ENCODE results near the gene SNX24. TPM values are rescaled to one million over a fixed set of nuclear protein-coding genes. Genes with fewer than 3 reads are reported as not detected.

The SNX24 gene
- total RNA-seq, 1 experiment from 2014 or later, result 22.3 TPM

DNA sequence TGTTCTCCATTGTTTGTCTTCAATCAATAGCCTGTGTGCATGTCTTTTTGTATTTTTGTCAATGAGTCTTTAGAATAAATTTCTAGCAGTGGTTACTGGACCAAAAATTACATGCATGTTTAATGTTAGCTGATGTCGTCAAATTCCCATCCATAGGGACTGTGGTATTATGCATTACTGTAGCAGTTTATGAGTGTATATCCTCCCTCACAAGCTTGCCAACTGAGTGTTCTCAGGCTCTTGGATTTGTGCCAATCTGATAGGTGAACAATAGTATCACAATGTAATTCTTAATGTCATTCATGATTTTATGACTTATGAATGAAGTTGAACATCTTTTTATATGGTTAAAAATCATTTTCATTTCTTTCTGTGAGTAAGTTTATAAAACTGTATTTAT, 13.0 kb downstream of the SNX24 start:
- Histone ChIP-seq H3K9me2 (ENCODE audit: insufficient read depth) (no peaks in the 10 kb centered on the region), H3K4me1 (replicated peaks; ENCODE audit: insufficient read depth) (no peaks in the 10 kb centered on the region), H3K4me3 (no peak overlapping the region), H3K36me3 (ENCODE audit: low read depth) (no peaks in the 10 kb centered on the region; the same call in 1 of the 2 replicates), H3K79me2 (ENCODE audit: low read depth) (0 out of 2 replicates have a peak, but pooled peaks cover 9% of the 10 kb centered on the region), H3K27me3 (ENCODE audit: insufficient read depth, low read depth) (no peaks in the 10 kb centered on the region), H4K20me1 (ENCODE audit: insufficient read depth) (no peaks in the 10 kb centered on the region), H3K4me2 (no peak overlapping the region), H2AFZ (no peak overlapping the region), H3F3A (ENCODE audit: insufficient read depth, low read depth) (no peaks in the 10 kb centered on the region), H3K27ac (no peak overlapping the region), H3K9me3 (ENCODE audit: insufficient read depth, low read depth) (no peaks in the 10 kb centered on the region)
- ChIA-PET CTCF (no interaction called here), POLR2A (ENCODE audit: unreplicated experiment) (no interaction called here)
- DNase-seq, result no peak
- no peak for TF ChIP-seq EZH2 (IDR thresholded peaks at IDR 0.05; ENCODE audit: low read depth)
- TF ChIP-seq, protein P1, sequence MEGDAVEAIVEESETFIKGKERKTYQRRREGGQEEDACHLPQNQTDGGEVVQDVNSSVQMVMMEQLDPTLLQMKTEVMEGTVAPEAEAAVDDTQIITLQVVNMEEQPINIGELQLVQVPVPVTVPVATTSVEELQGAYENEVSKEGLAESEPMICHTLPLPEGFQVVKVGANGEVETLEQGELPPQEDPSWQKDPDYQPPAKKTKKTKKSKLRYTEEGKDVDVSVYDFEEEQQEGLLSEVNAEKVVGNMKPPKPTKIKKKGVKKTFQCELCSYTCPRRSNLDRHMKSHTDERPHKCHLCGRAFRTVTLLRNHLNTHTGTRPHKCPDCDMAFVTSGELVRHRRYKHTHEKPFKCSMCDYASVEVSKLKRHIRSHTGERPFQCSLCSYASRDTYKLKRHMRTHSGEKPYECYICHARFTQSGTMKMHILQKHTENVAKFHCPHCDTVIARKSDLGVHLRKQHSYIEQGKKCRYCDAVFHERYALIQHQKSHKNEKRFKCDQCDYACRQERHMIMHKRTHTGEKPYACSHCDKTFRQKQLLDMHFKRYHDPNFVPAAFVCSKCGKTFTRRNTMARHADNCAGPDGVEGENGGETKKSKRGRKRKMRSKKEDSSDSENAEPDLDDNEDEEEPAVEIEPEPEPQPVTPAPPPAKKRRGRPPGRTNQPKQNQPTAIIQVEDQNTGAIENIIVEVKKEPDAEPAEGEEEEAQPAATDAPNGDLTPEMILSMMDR (conservative IDR thresholded peaks at IDR 0.05), result no peak
- no TSS peak for BruUV-seq (replicated peaks)
- intact Hi-C loops (cut with micrococcal nuclease; ENCODE audit: unreplicated experiment), result no loop called here

GRCh38 chr5:122863240-122863639, 17.8 kb downstream of the SNX24 start:
- no peaks in the 10 kb centered on the region for H4K20me1 ChIP-seq (ENCODE audit: insufficient read depth)
- H3K4me1 ChIP-seq (replicated peaks; ENCODE audit: insufficient read depth), result no peaks in the 10 kb centered on the region
- no peak overlapping the region for H3K27ac ChIP-seq
- H3K4me3 ChIP-seq, result no peak overlapping the region
- 0 out of 2 replicates have a peak, but pooled peaks cover 4% of the 10 kb centered on the region for H3K36me3 ChIP-seq (ENCODE audit: low read depth)
- H3K9me2 ChIP-seq (ENCODE audit: insufficient read depth), result no peaks in the 10 kb centered on the region
- no peaks in the 10 kb centered on the region for H3K27me3 ChIP-seq (ENCODE audit: insufficient read depth, low read depth)
- intact Hi-C loops (cut with micrococcal nuclease; ENCODE audit: unreplicated experiment), result no loop called here
- no peaks in the 10 kb centered on the region for H3K9me3 ChIP-seq (ENCODE audit: insufficient read depth, low read depth)
- H3K79me2 ChIP-seq (ENCODE audit: low read depth), result no peaks in the 10 kb centered on the region
- TF ChIP-seq, protein P1 (conservative IDR thresholded peaks at IDR 0.05), result no peak
- TF ChIP-seq EZH2 (IDR thresholded peaks at IDR 0.05; ENCODE audit: low read depth), result no peak
- no peak overlapping the region for H3K4me2 ChIP-seq
- DNase-seq, result no peak
- CTCF ChIA-PET, result no interaction called here
- no TSS peak for BruUV-seq (replicated peaks)
- H3F3A ChIP-seq (ENCODE audit: insufficient read depth, low read depth), result no peaks in the 10 kb centered on the region
- H2AFZ ChIP-seq, result no peak overlapping the region
- POLR2A ChIA-PET (ENCODE audit: unreplicated experiment), result no interaction called here

GRCh38 chr5:122863721-122864120, 18.3 kb downstream of the SNX24 start:
- H3K79me2 ChIP-seq (ENCODE audit: low read depth), result no peaks in the 10 kb centered on the region
- no peak overlapping the region for H2AFZ ChIP-seq
- no TSS peak for BruUV-seq (replicated peaks)
- CTCF ChIA-PET, result no interaction called here
- 0 out of 2 replicates have a peak, but pooled peaks cover 4% of the 10 kb centered on the region for H3K36me3 ChIP-seq (ENCODE audit: low read depth)
- TF ChIP-seq EZH2 (IDR thresholded peaks at IDR 0.05; ENCODE audit: low read depth), result no peak
- TF ChIP-seq, protein P1 (conservative IDR thresholded peaks at IDR 0.05), result no peak
- no peaks in the 10 kb centered on the region for H3K9me3 ChIP-seq (ENCODE audit: insufficient read depth, low read depth)
- H3K4me1 ChIP-seq (replicated peaks; ENCODE audit: insufficient read depth), result no peaks in the 10 kb centered on the region
- POLR2A ChIA-PET (ENCODE audit: unreplicated experiment), result no interaction called here
- H3F3A ChIP-seq (ENCODE audit: insufficient read depth, low read depth), result no peaks in the 10 kb centered on the region
- no peaks in the 10 kb centered on the region for H4K20me1 ChIP-seq (ENCODE audit: insufficient read depth)
- H3K4me3 ChIP-seq, result no peak overlapping the region
- no peak for DNase-seq
- no peak overlapping the region for H3K27ac ChIP-seq
- H3K27me3 ChIP-seq (ENCODE audit: insufficient read depth, low read depth), result no peaks in the 10 kb centered on the region
- no peaks in the 10 kb centered on the region for H3K9me2 ChIP-seq (ENCODE audit: insufficient read depth)
- H3K4me2 ChIP-seq, result no peak overlapping the region
- intact Hi-C loops (cut with micrococcal nuclease; ENCODE audit: unreplicated experiment), result no loop called here

Data from PC-9 (cell line).